Measurements from ENCODE around the gene SLC10A4.

DNA sequence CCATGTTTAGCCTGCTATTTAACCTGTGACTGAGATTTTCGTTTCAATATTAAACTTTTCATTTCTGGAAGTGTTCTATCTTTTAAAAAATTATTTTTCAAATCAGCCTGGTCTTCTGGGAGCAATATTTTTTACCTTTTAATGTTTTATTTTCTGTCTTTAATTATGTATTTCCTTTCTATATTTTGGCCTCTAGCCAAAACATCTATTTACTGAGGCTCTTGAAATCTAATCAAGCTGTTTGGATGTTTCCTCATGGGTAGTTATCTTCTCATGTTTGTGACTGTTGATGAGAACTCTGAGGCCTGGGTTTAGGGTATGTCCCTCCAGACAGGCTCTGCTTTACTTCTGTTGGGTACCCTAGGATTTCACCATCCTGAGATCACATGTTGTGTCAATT is 10.3 kb upstream of the SLC10A4 start:
- TF ChIP-seq EZH2phosphoT487 (IDR thresholded peaks at IDR 0.05; ENCODE audit: unreplicated experiment) = no peak
- no peak for TF ChIP-seq CTCF (conservative IDR thresholded peaks at IDR 0.05; ENCODE audit: low read depth in 2 of 2)
- no peak for TF ChIP-seq POLR2AphosphoS5 (IDR thresholded peaks at IDR 0.05; ENCODE audit: low read depth)
- TF ChIP-seq EZH2 (IDR thresholded peaks at IDR 0.05; ENCODE audit: low read depth, unreplicated experiment) = no peak
- TF ChIP-seq JUNB (IDR thresholded peaks at IDR 0.05; ENCODE audit: unreplicated experiment) = no peak

Data from GM23338 (cell line).